Left colon (tissue), 2 donors: Measurements from ENCODE around the gene TMEM63B. TPM values are rescaled to one million over a fixed set of nuclear protein-coding genes. Genes with fewer than 3 reads are reported as not detected.

Source experiments
- ATAC-seq: fragments of 200-7000 bp; cut with Tn5 transposase; one replicate; pipeline ENCODE4 v1.9.1; 2020; ENCODE audit warnings: mild to moderate bottlenecking, moderate library complexity
- DNase-seq, 2 donors: peaks; one replicate each; pipeline ENCODE4 v3.0.0-alpha.2; 2020
- intact Hi-C, 2 donors: fragments of 100-400 bp; cut with DNase I in 1 of 2; cut with micrococcal nuclease in 1 of 2; formaldehyde crosslinking; loops; one replicate each; pipeline versions ENCODE4 v1.11.2 to v1.14.0; 2022; cut with DNase I, micrococcal nuclease
- total RNA-seq, 2 donors: library from RNA; stranded (reverse); fragmentation: NEBNext Ultra II Directional; extraction: Animal tissue kit (Norgen Biotek cat#: 25700); gene quantifications; one replicate each; pipeline ENCODE4 v1.2.1, GENCODE V29; 2021
- donor health status: DM: no; HTN: no; CAD: no.
- donor health status: DM: yes; HTN: yes; CAD: no.

TMEM63B gene
- total RNA-seq, 2 donors from 2014 or later = 99.7 to 102 TPM

GRCh38 chr6:44198684-44199083 is 71.3 kb downstream of the TMEM63B start:
- intact Hi-C loops = no loop called here
- no peak for DNase-seq
- ATAC-seq = no peak

- DNase-seq (no peak), ATAC-seq (no peak)
- intact Hi-C loops = no loop called here
These were observed 72.5 kb downstream of the TMEM63B start for GRCh38 chr6:44199883-44200282.

- intact Hi-C loops = no loop called here
- peak; percentile 82 for ATAC-seq
- DNase-seq = peak; percentile 62 to 88
These were observed 73.8 kb downstream of the TMEM63B start for GRCh38 chr6:44201200-44201599.

GRCh38 chr6:44201638-44202303 is 74.4 kb downstream of the TMEM63B start:
- no peak for DNase-seq
- intact Hi-C loops = no loop called here
- ATAC-seq = no peak

- no peak for DNase-seq
- intact Hi-C loops = no loop called here
- ATAC-seq = no peak
These were observed 75.1 kb downstream of the TMEM63B start for GRCh38 chr6:44202332-44202971.

GRCh38 chr6:44202972-44203750 is 75.8 kb downstream of the TMEM63B start:
- ATAC-seq = peak; percentile 64
- DNase-seq = no peak
- intact Hi-C loops = no loop called here

GRCh38 chr6:44203955-44204354 is 76.6 kb downstream of the TMEM63B start:
- peak; percentile 79 for ATAC-seq
- DNase-seq = peak in 1 of 2 donors; percentile 65
- intact Hi-C loops = no loop called here

Other genes starting within 250 kb of the TMEM63B start
- gene MRPL14, start 102 bp upstream of the TMEM63B start, total RNA-seq = 10 to 100 TPM; 47.5 to 63.1 TPM
- 1 to 10 TPM in 1 of 2 donors, under 1 TPM in 1; 0.70 to 3.0 TPM for gene CAPN11, start 31.3 kb downstream of the TMEM63B start, total RNA-seq
- not detected for gene MYMX, start 89.4 kb downstream of the TMEM63B start, total RNA-seq
- 10 to 100 TPM; 13.0 to 22.8 TPM for gene SLC29A1, start 96.0 kb downstream of the TMEM63B start, total RNA-seq
- gene HSP90AB1, start 119.5 kb downstream of the TMEM63B start, total RNA-seq = 100 to 1,000 TPM; 278 to 329 TPM
- 10 to 100 TPM; 34.9 to 43.5 TPM for gene SLC35B2, start 130.0 kb downstream of the TMEM63B start, total RNA-seq
- 10 to 100 TPM in 1 of 2 donors, 1 to 10 TPM in 1; 9.6 to 15.3 TPM for gene NFKBIE, start 138.0 kb downstream of the TMEM63B start, total RNA-seq
- under 1 TPM; 0.21 to 0.31 TPM for gene TMEM151B, start 142.9 kb downstream of the TMEM63B start, total RNA-seq
- 10 to 100 TPM in 1 of 2 donors, 1 to 10 TPM in 1; 8.6 to 12.0 TPM for gene AARS2, start 185.8 kb downstream of the TMEM63B start, total RNA-seq
- gene SPATS1, start 215.1 kb downstream of the TMEM63B start, total RNA-seq = not detected